Measurements from ENCODE around the gene CCDC159. TPM values are rescaled to one million over a fixed set of nuclear protein-coding genes. Genes with fewer than 3 reads are reported as not detected.

Gene CCDC159
- total and polyA plus RNA-seq, 4 experiments from 2014 or later: 9.2 to 91.8 (median 53.8) TPM

- CTCF ChIA-PET (ENCODE audit: partially characterized antibody): interaction anchor here (0.5 to 5.0 kb wide), 32 partner anchors 9 to 606 kb away, joined by 3 to 49 read pairs (median 4); partner anchors contain the start of genes CCDC159, ELAVL3, LDLR and ODAD3
- intact Hi-C loops (cut with micrococcal nuclease): loop anchor here (1.0 to 5.0 kb wide), 7 partner anchors 35 to 206 kb away; partner anchors contain the start of genes CCDC159, ODAD3, PRKCSH and TMEM205
- H3K4me3 Mint-ChIP-seq: peak overlapping the region; percentile 91 to 99 (median 98)
- POLR2A ChIA-PET (ENCODE audit: partially characterized antibody): interaction anchor here (0.6 to 3.0 kb wide), 27 partner anchors 10 to 1425 kb away, joined by 3 to 32 read pairs (median 3); partner anchors contain the start of genes CCDC159, ECSIT, ELAVL3 and ELOF1
- H3K27me3 Mint-ChIP-seq: peaks cover 9 to 11% of the 10 kb centered on the region in 2 donors
- H3K27ac Mint-ChIP-seq: peak overlapping the region; percentile 91 to 100 (median 99)
- Histone ChIP-seq H3K27ac (ENCODE audit: low read depth, low read length) (peak overlapping the region; percentile 90), H3K9me3 (ENCODE audit: control insufficient read depth in 1 of 2, low read length in 2 of 2) (no peaks in the 10 kb centered on the region), H3K36me3 (ENCODE audit: insufficient read depth, low read length) (no peaks in the 10 kb centered on the region), H3K27me3 (ENCODE audit: insufficient read depth, low read length) (no peaks in the 10 kb centered on the region), H3K4me1 (ENCODE audit: insufficient read depth, low read length) (peaks cover 53% of the 10 kb centered on the region), H3K4me3 (ENCODE audit: low read length in 2 of 2) (peak overlapping the region; percentile 59 to 61)
- H3K9me3 Mint-ChIP-seq: no peaks in the 10 kb centered on the region
- peaks cover 25 to 41% (median 32%) of the 10 kb centered on the region in 4 donors for H3K4me1 Mint-ChIP-seq
- peaks cover 6 to 10% of the 10 kb centered on the region in 2 donors for H3K36me3 Mint-ChIP-seq
- DNase-seq: peak; percentile 99
Observed at GRCh38 chr19:11380653-11381537, 34.6 kb downstream of the CCDC159 start.

- Mint-ChIP-seq H3K27ac (peak overlapping the region; percentile 57 to 85 (median 84)), H3K4me3 (peak overlapping the region; percentile 45 to 70 (median 62)), H3K27me3 (peaks cover 9 to 11% of the 10 kb centered on the region in 2 donors), H3K36me3 (peaks cover 0 to 6% of the 10 kb centered on the region in 2 donors), H3K9me3 (no peaks in the 10 kb centered on the region), H3K4me1 (peaks cover 18 to 45% (median 30%) of the 10 kb centered on the region in 4 donors)
- no peaks in the 10 kb centered on the region for H3K27me3 ChIP-seq (ENCODE audit: insufficient read depth, low read length)
- intact Hi-C loops (cut with micrococcal nuclease): loop anchor here (5.0 kb wide), 1 partner anchor 39 kb away; no protein-coding TSS in a partner anchor
- peaks cover 37% of the 10 kb centered on the region for H3K4me1 ChIP-seq (ENCODE audit: insufficient read depth, low read length)
- H3K36me3 ChIP-seq (ENCODE audit: insufficient read depth, low read length): no peaks in the 10 kb centered on the region
- CTCF ChIA-PET (ENCODE audit: partially characterized antibody): interaction anchor here (0.6 to 5.0 kb wide), 18 partner anchors 8 to 1093 kb away, joined by 3 to 49 read pairs (median 4); partner anchors contain the start of genes ELAVL3, ODAD3, PRKCSH and SWSAP1
- peak in 4 of 5 donors; percentile 17 to 49 (median 26) for DNase-seq
- POLR2A ChIA-PET (ENCODE audit: partially characterized antibody): interaction anchor here (1.1 to 2.2 kb wide), 4 partner anchors 8 to 52 kb away, joined by 3 to 23 read pairs (median 4); partner anchors contain the start of genes CCDC159, ODAD3, PRKCSH and RAB3D
- no peak overlapping the region for H3K27ac ChIP-seq (ENCODE audit: low read depth, low read length)
- no peaks in the 10 kb centered on the region for H3K9me3 ChIP-seq (ENCODE audit: control insufficient read depth in 1 of 2, low read length in 2 of 2)
- H3K4me3 ChIP-seq (ENCODE audit: low read length in 2 of 2): no peak overlapping the region
Observed at GRCh38 chr19:11382898-11383705, 36.8 kb downstream of the CCDC159 start.

- Mint-ChIP-seq H3K27ac (peak overlapping the region in 1 of 7 donors; percentile 41), H3K27me3 (peaks cover 9 to 11% of the 10 kb centered on the region in 2 donors), H3K36me3 (peaks cover 0 to 6% of the 10 kb centered on the region in 2 donors), H3K4me1 (peaks cover 18 to 41% (median 30%) of the 10 kb centered on the region in 4 donors), H3K4me3 (peak overlapping the region in 1 of 8 donors; percentile 12), H3K9me3 (no peaks in the 10 kb centered on the region)
- ChIA-PET POLR2A (ENCODE audit: partially characterized antibody) (interaction anchor here (1.1 to 2.2 kb wide), 4 partner anchors 9 to 51 kb away, joined by 3 to 23 read pairs (median 4); partner anchors contain the start of genes CCDC159, ODAD3, PRKCSH and RAB3D), CTCF (ENCODE audit: partially characterized antibody) (interaction anchor here (0.8 to 5.0 kb wide), 10 partner anchors 9 to 98 kb away, joined by 3 to 49 read pairs (median 5); partner anchors contain the start of genes ELAVL3, ODAD3, PRKCSH and SWSAP1)
- peaks cover 37% of the 10 kb centered on the region for H3K4me1 ChIP-seq (ENCODE audit: insufficient read depth, low read length)
- no peak overlapping the region for H3K4me3 ChIP-seq (ENCODE audit: low read length in 2 of 2)
- DNase-seq: no peak
- intact Hi-C loops (cut with micrococcal nuclease): loop anchor here (5.0 kb wide), 1 partner anchor 39 kb away; no protein-coding TSS in a partner anchor
- no peaks in the 10 kb centered on the region for H3K36me3 ChIP-seq (ENCODE audit: insufficient read depth, low read length)
- H3K27ac ChIP-seq (ENCODE audit: low read depth, low read length): no peak overlapping the region
- no peaks in the 10 kb centered on the region for H3K9me3 ChIP-seq (ENCODE audit: control insufficient read depth in 1 of 2, low read length in 2 of 2)
- H3K27me3 ChIP-seq (ENCODE audit: insufficient read depth, low read length): no peaks in the 10 kb centered on the region
Observed at GRCh38 chr19:11383706-11384048, 37.4 kb downstream of the CCDC159 start.

- Mint-ChIP-seq H3K9me3 (no peaks in the 10 kb centered on the region), H3K4me1 (peaks cover 18 to 39% (median 28%) of the 10 kb centered on the region in 4 donors), H3K36me3 (peaks cover 0 to 6% of the 10 kb centered on the region in 2 donors), H3K27me3 (peaks cover 9 to 11% of the 10 kb centered on the region in 2 donors), H3K27ac (no peak overlapping the region), H3K4me3 (no peak overlapping the region)
- ChIA-PET CTCF (ENCODE audit: partially characterized antibody) (no interaction called here), POLR2A (ENCODE audit: partially characterized antibody) (interaction anchor here (2.2 kb wide), 1 partner anchor 10 kb away, joined by 23 read pairs; the partner anchor contains the start of gene SWSAP1)
- intact Hi-C loops (cut with micrococcal nuclease): loop anchor here (5.0 kb wide), 1 partner anchor 38 kb away; no protein-coding TSS in a partner anchor
- H3K4me3 ChIP-seq (ENCODE audit: low read length in 2 of 2): no peak overlapping the region
- H3K9me3 ChIP-seq (ENCODE audit: control insufficient read depth in 1 of 2, low read length in 2 of 2): no peaks in the 10 kb centered on the region
- no peaks in the 10 kb centered on the region for H3K27me3 ChIP-seq (ENCODE audit: insufficient read depth, low read length)
- no peak for DNase-seq
- H3K4me1 ChIP-seq (ENCODE audit: insufficient read depth, low read length): peaks cover 32% of the 10 kb centered on the region
- no peaks in the 10 kb centered on the region for H3K36me3 ChIP-seq (ENCODE audit: insufficient read depth, low read length)
- H3K27ac ChIP-seq (ENCODE audit: low read depth, low read length): no peak overlapping the region
Observed at GRCh38 chr19:11384778-11385129, 38.4 kb downstream of the CCDC159 start.

- Histone ChIP-seq H3K4me3 (ENCODE audit: low read length in 2 of 2) (no peak overlapping the region), H3K36me3 (ENCODE audit: insufficient read depth, low read length) (no peaks in the 10 kb centered on the region), H3K9me3 (ENCODE audit: control insufficient read depth in 1 of 2, low read length in 2 of 2) (no peaks in the 10 kb centered on the region), H3K4me1 (ENCODE audit: insufficient read depth, low read length) (peaks cover 12% of the 10 kb centered on the region), H3K27me3 (ENCODE audit: insufficient read depth, low read length) (no peaks in the 10 kb centered on the region), H3K27ac (ENCODE audit: low read depth, low read length) (no peak overlapping the region)
- ChIA-PET CTCF (ENCODE audit: partially characterized antibody) (interaction anchor here (1.0 to 1.2 kb wide), 2 partner anchors 13 to 95 kb away, joined by 4 read pairs; partner anchors contain the start of gene SWSAP1), POLR2A (ENCODE audit: partially characterized antibody) (interaction anchor here (1.2 to 1.7 kb wide), 3 partner anchors 12 to 41 kb away, joined by 4 to 9 read pairs (median 4); partner anchors contain the start of genes CCDC159 and TMEM205)
- peak overlapping the region in 1 of 7 donors; percentile 17 for H3K27ac Mint-ChIP-seq
- peak overlapping the region in 1 of 8 donors; percentile 26 for H3K4me3 Mint-ChIP-seq
- peaks cover 0 to 4% (median 0%) of the 10 kb centered on the region in 8 donors for H3K9me3 Mint-ChIP-seq
- intact Hi-C loops (cut with micrococcal nuclease): no loop called here
- H3K27me3 Mint-ChIP-seq: peaks cover 2 to 6% of the 10 kb centered on the region in 2 donors
- H3K36me3 Mint-ChIP-seq: no peaks in the 10 kb centered on the region
- peak in 1 of 5 donors; percentile 19 for DNase-seq
- peaks cover 4 to 16% (median 10%) of the 10 kb centered on the region in 4 donors for H3K4me1 Mint-ChIP-seq
Observed at GRCh38 chr19:11387162-11388034, 41.1 kb downstream of the CCDC159 start.

GRCh38 chr19:11390359-11390758 is 44.0 kb downstream of the CCDC159 start:
- H3K9me3 ChIP-seq (ENCODE audit: control insufficient read depth in 1 of 2, low read length in 2 of 2): no peaks in the 10 kb centered on the region
- intact Hi-C loops (cut with micrococcal nuclease): no loop called here
- peaks cover 0 to 4% (median 0%) of the 10 kb centered on the region in 8 donors for H3K9me3 Mint-ChIP-seq
- no peaks in the 10 kb centered on the region for H3K36me3 Mint-ChIP-seq
- H3K27me3 ChIP-seq (ENCODE audit: insufficient read depth, low read length): no peaks in the 10 kb centered on the region
- no peaks in the 10 kb centered on the region for H3K36me3 ChIP-seq (ENCODE audit: insufficient read depth, low read length)
- H3K4me1 Mint-ChIP-seq: peaks cover 5 to 20% (median 5%) of the 10 kb centered on the region in 4 donors
- ChIA-PET POLR2A (ENCODE audit: partially characterized antibody) (interaction anchor here (1.2 kb wide), 1 partner anchor 9 kb away, joined by 5 read pairs; no protein-coding TSS in a partner anchor), CTCF (ENCODE audit: partially characterized antibody) (interaction anchor here (1.4 to 2.2 kb wide), 3 partner anchors 9 to 92 kb away, joined by 4 to 13 read pairs (median 5); no protein-coding TSS in a partner anchor)
- H3K4me3 Mint-ChIP-seq: no peak overlapping the region
- H3K27me3 Mint-ChIP-seq: peaks cover 3 to 5% of the 10 kb centered on the region in 2 donors
- no peak overlapping the region for H3K27ac ChIP-seq (ENCODE audit: low read depth, low read length)
- no peaks in the 10 kb centered on the region for H3K4me1 ChIP-seq (ENCODE audit: insufficient read depth, low read length)
- no peak for DNase-seq
- no peak overlapping the region for H3K4me3 ChIP-seq (ENCODE audit: low read length in 2 of 2)
- no peak overlapping the region for H3K27ac Mint-ChIP-seq

Data from CD4-positive, alpha-beta memory T cell (primary cell).